Transverse colon (tissue), 4 donors: ENCODE results near the gene CYP3A7.

Source experiments
- CTCF ChIP-seq, 5 experiments: fragments of 200-600 bp in 3 of 5; fragments of 450-650 bp in 2 of 5; sonication (generic) in 3 of 5; IDR thresholded peaks; 1 replicate in 2 of 5; 2 replicates in 3 of 5; pipeline ENCODE4 v1.5.1; 2016 to 2017; ENCODE audit warnings: antibody characterized with exemption in 5 of 5, inconsistent platforms in 3 of 5, mild to moderate bottlenecking in 2 of 5, moderate library complexity in 1 of 5
- EP300 ChIP-seq: sonication (generic); formaldehyde crosslinking; IDR thresholded peaks from one replicate; pipeline ENCODE4 v1.6.1; 2017; ENCODE audit warnings: antibody characterized with exemption, low read depth
- POLR2A ChIP-seq: fragments of 450-650 bp; IDR thresholded peaks from one replicate; pipeline ENCODE4 v1.6.1; 2016; ENCODE audit warnings: antibody characterized with exemption, mild to moderate bottlenecking, moderate library complexity
- POLR2AphosphoS5 ChIP-seq, 3 donors: sonication (generic); formaldehyde crosslinking; IDR thresholded peaks; one replicate each; pipeline ENCODE4 v1.6.1; 2016; ENCODE audit warnings: antibody characterized with exemption in 3 of 3

- TF ChIP-seq CTCF (IDR thresholded peaks at IDR 0.05) (no peak), POLR2AphosphoS5 (IDR thresholded peaks at IDR 0.05) (no peak), POLR2A (no peak), EP300 (no peak)
Observed at GRCh38 chr7:99733448-99733847, 1.5 kb downstream of the CYP3A7 start.
